ENCODE measurements around the gene RILPL1. TPM values are rescaled to one million over a fixed set of nuclear protein-coding genes. Genes with fewer than 3 reads are reported as not detected.

Gene RILPL1
- total RNA-seq, 1 experiment from 2014 or later: 18.8 TPM

- Histone ChIP-seq H3F3A (ENCODE audit: low read length, unreplicated experiment) (no peaks in the 10 kb centered on the region), H3K4me1 (ENCODE audit: insufficient read depth, low read length) (peaks cover 12% of the 10 kb centered on the region; the same call in 1 of the 2 replicates), H3K9ac (ENCODE audit: low read length) (no peak overlapping the region), H2AFZ (ENCODE audit: low read length) (no peak overlapping the region), H3K4me2 (ENCODE audit: low read length) (no peak overlapping the region), H3K36me3 (ENCODE audit: low read depth, low read length) (no peaks in the 10 kb centered on the region), H4K20me1 (ENCODE audit: low read length) (no peaks in the 10 kb centered on the region), H3K9me2 (replicated peaks; ENCODE audit: low read length) (no peaks in the 10 kb centered on the region), H3K27ac (ENCODE audit: low read length) (no peak overlapping the region), H3K79me2 (ENCODE audit: low read length) (no peaks in the 10 kb centered on the region), H3K27me3 (ENCODE audit: low read length) (no peaks in the 10 kb centered on the region), H3K4me3 (ENCODE audit: low read length) (no peak overlapping the region), H3K9me3 (ENCODE audit: low read length) (no peaks in the 10 kb centered on the region)
- no peak for DNase-seq
- ChIA-PET CTCF (no interaction called here), POLR2A (ENCODE audit: unreplicated experiment) (no interaction called here)
- no peak for ATAC-seq
- intact Hi-C loops (cut with micrococcal nuclease): no loop called here
- TF ChIP-seq CTCF (conservative IDR thresholded peaks at IDR 0.05; ENCODE audit: low read depth, low read length) (no peak), EZH2 (IDR thresholded peaks at IDR 0.05; ENCODE audit: low read length, unreplicated experiment) (no peak), EZH2phosphoT487 (IDR thresholded peaks at IDR 0.05; ENCODE audit: borderline replicate concordance, low read length) (no peak)
- BruUV-seq (replicated peaks): no TSS peak
These were observed 83.7 kb downstream of the RILPL1 start for GRCh38 chr12:123449856-123450255.

- TF ChIP-seq EZH2phosphoT487 (IDR thresholded peaks at IDR 0.05; ENCODE audit: borderline replicate concordance, low read length): no peak
- TF ChIP-seq CTCF (conservative IDR thresholded peaks at IDR 0.05; ENCODE audit: low read depth, low read length): no peak
- no peak for TF ChIP-seq EZH2 (IDR thresholded peaks at IDR 0.05; ENCODE audit: low read length, unreplicated experiment)
- Histone ChIP-seq H3F3A (ENCODE audit: low read length, unreplicated experiment) (no peaks in the 10 kb centered on the region), H2AFZ (ENCODE audit: low read length) (no peak overlapping the region), H4K20me1 (ENCODE audit: low read length) (no peaks in the 10 kb centered on the region), H3K27ac (ENCODE audit: low read length) (no peak overlapping the region), H3K4me1 (ENCODE audit: insufficient read depth, low read length) (peaks cover 12% of the 10 kb centered on the region; the same call in 1 of the 2 replicates), H3K9ac (ENCODE audit: low read length) (no peak overlapping the region), H3K79me2 (ENCODE audit: low read length) (no peaks in the 10 kb centered on the region), H3K36me3 (ENCODE audit: low read depth, low read length) (no peaks in the 10 kb centered on the region), H3K9me3 (ENCODE audit: low read length) (no peaks in the 10 kb centered on the region), H3K27me3 (ENCODE audit: low read length) (no peaks in the 10 kb centered on the region), H3K9me2 (replicated peaks; ENCODE audit: low read length) (no peaks in the 10 kb centered on the region), H3K4me2 (ENCODE audit: low read length) (no peak overlapping the region), H3K4me3 (ENCODE audit: low read length) (no peak overlapping the region)
- no TSS peak for BruUV-seq (replicated peaks)
- intact Hi-C loops (cut with micrococcal nuclease): no loop called here
- ATAC-seq: no peak
- ChIA-PET POLR2A (ENCODE audit: unreplicated experiment) (no interaction called here), CTCF (no interaction called here)
- no peak for DNase-seq
These were observed 84.2 kb downstream of the RILPL1 start for GRCh38 chr12:123449249-123449733.

GRCh38 chr12:123446333-123446713, 87.2 kb downstream of the RILPL1 start:
- TF ChIP-seq EZH2phosphoT487 (IDR thresholded peaks at IDR 0.05; ENCODE audit: borderline replicate concordance, low read length): no peak
- no peak for TF ChIP-seq EZH2 (IDR thresholded peaks at IDR 0.05; ENCODE audit: low read length, unreplicated experiment)
- TF ChIP-seq CTCF (conservative IDR thresholded peaks at IDR 0.05; ENCODE audit: low read depth, low read length): no peak
- H3K9ac ChIP-seq (ENCODE audit: low read length): no peak overlapping the region
- H3K36me3 ChIP-seq (ENCODE audit: low read depth, low read length): no peaks in the 10 kb centered on the region
- H3K9me2 ChIP-seq (replicated peaks; ENCODE audit: low read length): no peaks in the 10 kb centered on the region
- H3K9me3 ChIP-seq (ENCODE audit: low read length): no peaks in the 10 kb centered on the region
- intact Hi-C loops (cut with micrococcal nuclease): no loop called here
- H3K4me1 ChIP-seq (ENCODE audit: insufficient read depth, low read length): peaks cover 12% of the 10 kb centered on the region; the same call in 1 of the 2 replicates
- no peak overlapping the region for H3K4me3 ChIP-seq (ENCODE audit: low read length)
- peak overlapping the region; percentile 54 for H3K4me2 ChIP-seq (ENCODE audit: low read length)
- BruUV-seq (replicated peaks): no TSS peak
- CTCF ChIA-PET: interaction anchor here (0.7 kb wide), 1 partner anchor 81 kb away, joined by 6 read pairs; no protein-coding TSS in a partner anchor
- H3K27ac ChIP-seq (ENCODE audit: low read length): no peak overlapping the region
- POLR2A ChIA-PET (ENCODE audit: unreplicated experiment): no interaction called here
- DNase-seq (no peak), ATAC-seq (no peak)
- no peaks in the 10 kb centered on the region for H3F3A ChIP-seq (ENCODE audit: low read length, unreplicated experiment)
- H4K20me1 ChIP-seq (ENCODE audit: low read length): no peaks in the 10 kb centered on the region
- no peaks in the 10 kb centered on the region for H3K79me2 ChIP-seq (ENCODE audit: low read length)
- no peaks in the 10 kb centered on the region for H3K27me3 ChIP-seq (ENCODE audit: low read length)
- peak overlapping the region; percentile 51 for H2AFZ ChIP-seq (ENCODE audit: low read length)

All from PC-3 (cell line).